ENCODE data around the gene EP400.

GRCh38 chr12:131915823-131916222 is 33.9 kb upstream of the EP400 start:
- TF ChIP-seq ELF4 (IDR thresholded peaks at IDR 0.05) (no peak), FOXK2 (IDR thresholded peaks at IDR 0.05) (no peak), BHLHE40 (IDR thresholded peaks at IDR 0.05; ENCODE audit: borderline replicate concordance) (no peak), SUZ12 (IDR thresholded peaks at IDR 0.05) (no peak), SP1 (IDR thresholded peaks at IDR 0.05) (no peak), LEF1 (IDR thresholded peaks at IDR 0.05; ENCODE audit: borderline replicate concordance) (no peak), HDGF (IDR thresholded peaks at IDR 0.05; ENCODE audit: borderline replicate concordance) (no peak), TARDBP (IDR thresholded peaks at IDR 0.05) (no peak)
